Measurements from ENCODE around the gene EEIG1. TPM values are rescaled to one million over a fixed set of nuclear protein-coding genes. Genes with fewer than 3 reads are reported as not detected.

EEIG1 gene
- total and polyA plus RNA-seq, 10 of the 15 experiments (the other 5 are each of a cell fraction or from before 2014, with no cell fraction given), result 1.2 to 75.9 (median 9.0) TPM

DNA sequence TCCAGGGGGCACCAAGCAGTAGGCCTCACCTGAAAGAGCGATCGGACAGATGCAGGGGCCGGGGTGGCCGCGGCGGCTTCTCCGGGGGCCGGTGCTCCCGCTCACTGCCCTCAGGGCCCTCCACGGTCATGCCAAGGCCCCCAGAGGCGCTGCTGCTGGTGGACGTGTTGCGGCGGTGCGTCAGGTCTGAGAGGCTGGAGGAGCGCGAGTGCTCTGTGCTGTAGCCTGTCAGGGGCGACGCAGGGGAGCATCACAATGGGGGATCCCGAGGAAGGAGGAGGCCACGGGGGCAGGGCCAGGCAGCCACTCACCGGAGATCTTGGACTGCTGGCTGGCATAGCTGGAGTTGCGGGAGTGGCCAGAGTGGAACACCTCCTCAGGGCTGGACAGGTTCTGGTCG is 35.5 kb downstream of the EEIG1 start (continued):
- TF ChIP-seq, protein P1, sequence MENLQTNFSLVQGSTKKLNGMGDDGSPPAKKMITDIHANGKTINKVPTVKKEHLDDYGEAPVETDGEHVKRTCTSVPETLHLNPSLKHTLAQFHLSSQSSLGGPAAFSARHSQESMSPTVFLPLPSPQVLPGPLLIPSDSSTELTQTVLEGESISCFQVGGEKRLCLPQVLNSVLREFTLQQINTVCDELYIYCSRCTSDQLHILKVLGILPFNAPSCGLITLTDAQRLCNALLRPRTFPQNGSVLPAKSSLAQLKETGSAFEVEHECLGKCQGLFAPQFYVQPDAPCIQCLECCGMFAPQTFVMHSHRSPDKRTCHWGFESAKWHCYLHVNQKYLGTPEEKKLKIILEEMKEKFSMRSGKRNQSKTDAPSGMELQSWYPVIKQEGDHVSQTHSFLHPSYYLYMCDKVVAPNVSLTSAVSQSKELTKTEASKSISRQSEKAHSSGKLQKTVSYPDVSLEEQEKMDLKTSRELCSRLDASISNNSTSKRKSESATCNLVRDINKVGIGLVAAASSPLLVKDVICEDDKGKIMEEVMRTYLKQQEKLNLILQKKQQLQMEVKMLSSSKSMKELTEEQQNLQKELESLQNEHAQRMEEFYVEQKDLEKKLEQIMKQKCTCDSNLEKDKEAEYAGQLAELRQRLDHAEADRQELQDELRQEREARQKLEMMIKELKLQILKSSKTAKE (IDR thresholded peaks at IDR 0.05; ENCODE audit: low read depth, poor library complexity, severe bottlenecking), result no peak
- TF ChIP-seq SMC3 (IDR thresholded peaks at IDR 0.05; ENCODE audit: borderline replicate concordance, low read length), result no peak
- TF ChIP-seq, protein P2, sequence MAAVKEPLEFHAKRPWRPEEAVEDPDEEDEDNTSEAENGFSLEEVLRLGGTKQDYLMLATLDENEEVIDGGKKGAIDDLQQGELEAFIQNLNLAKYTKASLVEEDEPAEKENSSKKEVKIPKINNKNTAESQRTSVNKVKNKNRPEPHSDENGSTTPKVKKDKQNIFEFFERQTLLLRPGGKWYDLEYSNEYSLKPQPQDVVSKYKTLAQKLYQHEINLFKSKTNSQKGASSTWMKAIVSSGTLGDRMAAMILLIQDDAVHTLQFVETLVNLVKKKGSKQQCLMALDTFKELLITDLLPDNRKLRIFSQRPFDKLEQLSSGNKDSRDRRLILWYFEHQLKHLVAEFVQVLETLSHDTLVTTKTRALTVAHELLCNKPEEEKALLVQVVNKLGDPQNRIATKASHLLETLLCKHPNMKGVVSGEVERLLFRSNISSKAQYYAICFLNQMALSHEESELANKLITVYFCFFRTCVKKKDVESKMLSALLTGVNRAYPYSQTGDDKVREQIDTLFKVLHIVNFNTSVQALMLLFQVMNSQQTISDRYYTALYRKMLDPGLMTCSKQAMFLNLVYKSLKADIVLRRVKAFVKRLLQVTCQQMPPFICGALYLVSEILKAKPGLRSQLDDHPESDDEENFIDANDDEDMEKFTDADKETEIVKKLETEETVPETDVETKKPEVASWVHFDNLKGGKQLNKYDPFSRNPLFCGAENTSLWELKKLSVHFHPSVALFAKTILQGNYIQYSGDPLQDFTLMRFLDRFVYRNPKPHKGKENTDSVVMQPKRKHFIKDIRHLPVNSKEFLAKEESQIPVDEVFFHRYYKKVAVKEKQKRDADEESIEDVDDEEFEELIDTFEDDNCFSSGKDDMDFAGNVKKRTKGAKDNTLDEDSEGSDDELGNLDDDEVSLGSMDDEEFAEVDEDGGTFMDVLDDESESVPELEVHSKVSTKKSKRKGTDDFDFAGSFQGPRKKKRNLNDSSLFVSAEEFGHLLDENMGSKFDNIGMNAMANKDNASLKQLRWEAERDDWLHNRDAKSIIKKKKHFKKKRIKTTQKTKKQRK (IDR thresholded peaks at IDR 0.05; ENCODE audit: low read depth, low read length), result no peak
- no peak for TF ChIP-seq IKZF2 (IDR thresholded peaks at IDR 0.05)
- no peak for TF ChIP-seq DPF2 (IDR thresholded peaks at IDR 0.05)
- no peak for TF ChIP-seq SUZ12 (IDR thresholded peaks at IDR 0.05; ENCODE audit: unreplicated experiment)
